ENCODE data around the gene NTSR1.

NTSR1 gene

DNA sequence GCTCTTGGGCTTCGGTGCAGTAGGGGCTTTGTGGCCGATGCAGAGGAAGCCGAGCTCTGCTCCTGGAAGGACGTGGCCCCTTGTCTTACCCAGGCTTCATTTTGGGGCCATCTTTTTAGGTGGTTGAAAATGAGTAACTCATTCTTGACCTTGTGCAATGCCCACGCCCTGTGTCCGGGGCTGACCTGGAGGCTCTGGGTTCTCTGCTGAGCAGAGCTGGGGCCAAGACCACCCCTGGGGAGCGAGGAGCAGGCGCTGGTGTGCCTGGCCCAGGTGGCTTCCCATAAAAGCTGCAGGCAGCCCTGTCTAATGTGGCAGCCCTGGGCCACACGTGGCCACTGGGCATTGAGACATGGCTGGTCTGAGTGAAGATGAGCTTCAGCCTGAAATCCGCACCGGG is 25.7 kb downstream of the NTSR1 start:
- WGBS (ENCODE audit: insufficient coverage), result 89% methylated on average over 9 of the region's 11 CpGs
- DNase-seq, result no peak
- POLR2A ChIA-PET, result interaction anchor here (0.7 kb wide), 2 partner anchors 16 to 17 kb away, joined by 3 read pairs; no protein-coding TSS in a partner anchor
- H3K27ac ChIP-seq (ENCODE audit: insufficient read depth in 1 of 2, low read depth in 1 of 2, low read length in 2 of 2, poor library complexity in 1 of 2, severe bottlenecking in 2 of 2), result no peak overlapping the region
- no peak overlapping the region for H3K4me3 ChIP-seq (ENCODE audit: control insufficient read depth in 1 of 7, extremely low read depth in 1 of 7, insufficient read depth in 4 of 7, low read depth in 2 of 7, low read length in 6 of 7)
- H3K4me1 ChIP-seq (ENCODE audit: control extremely low read depth in 1 of 4, control insufficient read depth in 4 of 4, insufficient read depth in 4 of 4, low read length in 3 of 4), result peaks cover 0 to 26% (median 10%) of the 10 kb centered on the region in 4 experiments
- H3K9me3 ChIP-seq (ENCODE audit: control extremely low read depth in 1 of 5, control insufficient read depth in 4 of 5, insufficient read depth in 2 of 5, low read depth in 1 of 5, low read length in 4 of 5), result no peaks in the 10 kb centered on the region
- H3K27me3 ChIP-seq (replicated peaks in 2 of 5; ENCODE audit: control insufficient read depth in 4 of 5, insufficient read depth in 5 of 5, low read length in 4 of 5), result no peaks in the 10 kb centered on the region
- H3K36me3 ChIP-seq (ENCODE audit: control insufficient read depth in 4 of 4, insufficient read depth in 4 of 4, low read length in 3 of 4), result no peaks in the 10 kb centered on the region
- CTCF ChIA-PET, result interaction anchor here (1.0 to 1.3 kb wide), 2 partner anchors 11 to 24 kb away, joined by 4 read pairs; no protein-coding TSS in a partner anchor

DNA sequence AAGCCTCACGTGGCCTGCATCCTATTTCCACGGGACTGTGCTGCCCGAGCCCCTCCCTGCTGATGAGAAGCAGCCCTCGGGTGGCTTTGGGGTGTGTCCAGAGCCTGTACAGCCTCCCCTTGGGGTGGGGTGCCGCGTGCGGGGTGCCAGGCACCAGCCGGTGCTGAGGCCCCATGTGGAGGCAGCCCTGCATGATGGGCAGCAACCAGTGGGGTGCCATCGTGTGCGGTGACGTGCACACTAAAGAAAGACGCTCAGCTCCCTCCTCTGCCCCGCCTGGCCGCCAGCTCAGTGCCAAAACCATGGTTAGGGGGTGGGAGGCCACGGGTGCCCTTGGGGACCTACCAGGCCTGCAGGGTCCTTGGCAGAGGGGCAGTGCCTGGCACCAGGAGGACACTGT is 26.2 kb downstream of the NTSR1 start:
- Histone ChIP-seq H3K36me3 (ENCODE audit: control insufficient read depth in 4 of 4, insufficient read depth in 4 of 4, low read length in 3 of 4) (no peaks in the 10 kb centered on the region), H3K4me1 (ENCODE audit: control extremely low read depth in 1 of 4, control insufficient read depth in 4 of 4, insufficient read depth in 4 of 4, low read length in 3 of 4) (peaks cover 0 to 31% (median 15%) of the 10 kb centered on the region in 4 experiments), H3K9me3 (ENCODE audit: control extremely low read depth in 1 of 5, control insufficient read depth in 4 of 5, insufficient read depth in 2 of 5, low read depth in 1 of 5, low read length in 4 of 5) (no peaks in the 10 kb centered on the region), H3K4me3 (ENCODE audit: control insufficient read depth in 1 of 7, extremely low read depth in 1 of 7, insufficient read depth in 4 of 7, low read depth in 2 of 7, low read length in 6 of 7) (no peak overlapping the region), H3K27me3 (replicated peaks in 2 of 5; ENCODE audit: control insufficient read depth in 4 of 5, insufficient read depth in 5 of 5, low read length in 4 of 5) (no peaks in the 10 kb centered on the region), H3K27ac (ENCODE audit: insufficient read depth in 1 of 2, low read depth in 1 of 2, low read length in 2 of 2, poor library complexity in 1 of 2, severe bottlenecking in 2 of 2) (no peak overlapping the region)
- ChIA-PET CTCF (interaction anchor here (1.0 to 1.3 kb wide), 2 partner anchors 12 to 25 kb away, joined by 4 read pairs; no protein-coding TSS in a partner anchor), POLR2A (interaction anchor here (0.7 kb wide), 1 partner anchor 16 kb away, joined by 3 read pairs; no protein-coding TSS in a partner anchor)
- DNase-seq, result peak in 1 of 3 donors; percentile 26
- 83% methylated on average over 5 of the region's 15 CpGs for WGBS (ENCODE audit: insufficient coverage)

DNA sequence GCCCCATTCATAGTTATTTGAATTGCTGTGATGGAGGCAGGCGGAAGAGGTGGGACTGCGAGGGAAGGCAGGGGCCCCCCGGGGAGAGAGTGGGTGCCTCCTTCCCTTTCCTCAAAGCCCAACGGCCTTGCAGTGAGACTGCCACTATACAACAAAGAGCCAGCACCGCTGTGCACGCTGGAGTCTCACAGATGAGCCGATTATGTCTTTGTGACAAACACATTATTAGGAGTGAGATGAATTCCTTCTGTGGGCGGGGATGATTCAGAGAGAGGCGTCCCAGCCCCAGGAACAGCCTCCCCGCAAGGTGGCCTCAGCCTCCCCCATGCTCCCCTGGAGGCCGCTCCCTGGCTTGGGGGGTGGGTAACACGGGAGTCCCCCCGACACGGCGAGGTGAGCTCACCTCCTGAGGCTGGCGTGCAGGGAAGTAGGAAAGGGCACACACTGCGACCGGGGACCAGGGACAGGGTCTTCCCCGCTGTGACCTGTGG is 26.7 kb downstream of the NTSR1 start:
- H3K4me3 ChIP-seq (ENCODE audit: control insufficient read depth in 1 of 7, extremely low read depth in 1 of 7, insufficient read depth in 4 of 7, low read depth in 2 of 7, low read length in 6 of 7), result peak overlapping the region in 1 of 7 experiments; percentile 8
- H3K27ac ChIP-seq (ENCODE audit: insufficient read depth in 1 of 2, low read depth in 1 of 2, low read length in 2 of 2, poor library complexity in 1 of 2, severe bottlenecking in 2 of 2), result no peak overlapping the region
- ChIA-PET POLR2A (interaction anchor here (0.7 kb wide), 1 partner anchor 16 kb away, joined by 3 read pairs; no protein-coding TSS in a partner anchor), CTCF (interaction anchor here (0.8 kb wide), 1 partner anchor 79 kb away, joined by 3 read pairs; no protein-coding TSS in a partner anchor)
- peaks cover 0 to 34% (median 19%) of the 10 kb centered on the region in 4 experiments for H3K4me1 ChIP-seq (ENCODE audit: control extremely low read depth in 1 of 4, control insufficient read depth in 4 of 4, insufficient read depth in 4 of 4, low read length in 3 of 4)
- H3K9me3 ChIP-seq (ENCODE audit: control extremely low read depth in 1 of 5, control insufficient read depth in 4 of 5, insufficient read depth in 2 of 5, low read depth in 1 of 5, low read length in 4 of 5), result no peaks in the 10 kb centered on the region
- DNase-seq, result peak in 1 of 3 donors; percentile 24
- H3K36me3 ChIP-seq (ENCODE audit: control insufficient read depth in 4 of 4, insufficient read depth in 4 of 4, low read length in 3 of 4), result no peaks in the 10 kb centered on the region
- H3K27me3 ChIP-seq (replicated peaks in 2 of 5; ENCODE audit: control insufficient read depth in 4 of 5, insufficient read depth in 5 of 5, low read length in 4 of 5), result no peaks in the 10 kb centered on the region
- 38% methylated on average over 8 of the region's 19 CpGs for WGBS (ENCODE audit: insufficient coverage)

DNA sequence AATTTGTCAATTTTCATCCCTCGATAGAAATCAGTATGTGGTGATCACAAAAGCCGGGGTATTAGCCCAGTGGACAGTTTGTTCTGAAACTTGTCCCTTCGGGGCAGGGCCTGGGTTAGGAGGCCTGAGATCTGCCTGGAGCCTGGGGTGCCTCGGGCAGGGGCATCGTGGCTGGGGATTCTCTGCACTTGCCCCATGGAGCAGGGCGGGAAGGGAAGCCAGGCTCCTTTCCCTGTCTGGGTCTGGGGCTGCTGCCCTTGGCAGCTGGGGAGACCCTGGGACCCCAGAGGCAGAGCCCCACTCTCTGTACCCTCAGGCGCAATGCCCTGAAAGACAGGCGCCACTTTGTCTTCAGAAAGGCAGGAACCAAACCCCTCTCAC is 27.4 kb downstream of the NTSR1 start:
- H3K4me3 ChIP-seq (ENCODE audit: control insufficient read depth in 1 of 7, extremely low read depth in 1 of 7, insufficient read depth in 4 of 7, low read depth in 2 of 7, low read length in 6 of 7), result no peak overlapping the region

DNA sequence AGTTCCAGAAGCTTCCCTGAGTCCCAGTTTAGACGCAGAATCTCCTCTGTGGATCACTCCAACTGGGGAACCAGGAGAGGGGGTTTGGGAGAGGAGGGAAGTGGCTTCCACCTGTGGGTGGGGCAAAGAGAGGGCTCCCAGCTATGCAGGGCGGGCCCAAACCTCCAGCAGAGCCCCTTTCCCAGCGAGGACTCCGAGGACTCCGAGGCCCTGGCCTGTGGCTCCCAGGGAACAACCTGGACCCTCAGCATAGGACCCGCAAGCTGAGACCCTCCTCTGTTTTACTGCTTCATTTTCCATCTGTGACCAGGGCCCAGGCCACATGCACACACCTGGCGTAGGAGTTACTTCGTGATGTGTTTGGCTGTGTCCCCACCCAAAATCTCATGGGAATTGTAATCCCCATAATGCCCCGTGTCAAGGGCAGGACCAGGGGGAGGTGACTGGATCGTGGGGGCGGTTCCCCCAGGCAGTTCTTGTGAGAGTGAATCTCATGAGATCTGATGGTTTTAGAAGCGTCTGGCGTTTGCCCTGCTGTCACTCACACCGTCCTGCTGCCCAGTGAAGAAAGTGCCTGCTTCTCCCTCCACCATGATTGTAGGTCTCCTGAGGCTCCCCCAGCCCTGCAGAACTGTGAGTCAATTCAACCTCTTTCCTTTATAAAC is 27.9 kb downstream of the NTSR1 start:
- Histone ChIP-seq H3K4me1 (ENCODE audit: control extremely low read depth in 1 of 4, control insufficient read depth in 4 of 4, insufficient read depth in 4 of 4, low read length in 3 of 4) (peaks cover 0 to 45% (median 30%) of the 10 kb centered on the region in 4 experiments), H3K9me3 (ENCODE audit: control extremely low read depth in 1 of 5, control insufficient read depth in 4 of 5, insufficient read depth in 2 of 5, low read depth in 1 of 5, low read length in 4 of 5) (no peaks in the 10 kb centered on the region), H3K36me3 (ENCODE audit: control insufficient read depth in 4 of 4, insufficient read depth in 4 of 4, low read length in 3 of 4) (no peaks in the 10 kb centered on the region), H3K4me3 (ENCODE audit: control insufficient read depth in 1 of 7, extremely low read depth in 1 of 7, insufficient read depth in 4 of 7, low read depth in 2 of 7, low read length in 6 of 7) (no peak overlapping the region), H3K27me3 (replicated peaks in 2 of 5; ENCODE audit: control insufficient read depth in 4 of 5, insufficient read depth in 5 of 5, low read length in 4 of 5) (no peaks in the 10 kb centered on the region), H3K27ac (ENCODE audit: insufficient read depth in 1 of 2, low read depth in 1 of 2, low read length in 2 of 2, poor library complexity in 1 of 2, severe bottlenecking in 2 of 2) (no peak overlapping the region)
- 88% methylated on average over 13 of the region's 14 CpGs for WGBS (ENCODE audit: insufficient coverage)
- no peak for DNase-seq
- POLR2A ChIA-PET, result no interaction called here
- CTCF ChIA-PET, result interaction anchor here (0.8 kb wide), 1 partner anchor 78 kb away, joined by 3 read pairs; no protein-coding TSS in a partner anchor

More for the DNA sequence above, 27.4 kb downstream of the NTSR1 start:
- Histone ChIP-seq H3K27me3 (replicated peaks in 2 of 5; ENCODE audit: control insufficient read depth in 4 of 5, insufficient read depth in 5 of 5, low read length in 4 of 5) (no peaks in the 10 kb centered on the region), H3K36me3 (ENCODE audit: control insufficient read depth in 4 of 4, insufficient read depth in 4 of 4, low read length in 3 of 4) (no peaks in the 10 kb centered on the region), H3K9me3 (ENCODE audit: control extremely low read depth in 1 of 5, control insufficient read depth in 4 of 5, insufficient read depth in 2 of 5, low read depth in 1 of 5, low read length in 4 of 5) (no peaks in the 10 kb centered on the region), H3K4me1 (ENCODE audit: control extremely low read depth in 1 of 4, control insufficient read depth in 4 of 4, insufficient read depth in 4 of 4, low read length in 3 of 4) (peaks cover 0 to 40% (median 26%) of the 10 kb centered on the region in 4 experiments), H3K27ac (ENCODE audit: insufficient read depth in 1 of 2, low read depth in 1 of 2, low read length in 2 of 2, poor library complexity in 1 of 2, severe bottlenecking in 2 of 2) (no peak overlapping the region)
- ChIA-PET POLR2A (no interaction called here), CTCF (interaction anchor here (0.8 kb wide), 1 partner anchor 79 kb away, joined by 3 read pairs; no protein-coding TSS in a partner anchor)
- no peak for DNase-seq
- WGBS (ENCODE audit: insufficient coverage), result 92% methylated on average over 6 of the region's 8 CpGs

DNA sequence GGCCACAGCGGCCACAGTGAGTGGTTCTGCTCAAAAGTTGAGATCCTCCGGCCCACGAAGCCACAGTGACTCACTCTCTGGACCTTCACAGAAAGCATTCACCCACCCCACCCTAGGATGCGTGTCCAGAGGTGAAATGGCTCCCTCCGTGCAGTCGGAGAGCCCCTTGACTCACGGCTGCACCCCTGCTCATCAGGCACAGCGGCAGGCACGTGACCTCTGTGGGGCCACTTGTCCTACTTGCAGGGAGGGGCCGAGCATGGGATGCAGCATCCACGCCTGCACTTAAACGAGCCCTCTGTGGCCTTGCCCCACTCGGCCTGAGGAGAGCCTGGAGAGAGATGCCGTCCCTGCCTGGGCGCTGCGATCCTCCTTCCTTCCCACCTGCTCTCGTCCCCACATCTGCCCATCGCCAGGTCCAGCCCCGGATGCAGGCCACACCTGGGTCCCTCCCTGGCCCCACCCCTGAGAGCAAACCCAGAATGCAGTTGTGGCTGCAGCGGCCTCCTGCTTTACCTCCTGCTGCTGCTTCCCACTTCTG is 28.7 kb downstream of the NTSR1 start:
- no peak for DNase-seq
- 94% methylated on average over 19 of the region's 20 CpGs for WGBS (ENCODE audit: insufficient coverage)
- peaks cover 0 to 53% (median 34%) of the 10 kb centered on the region in 4 experiments for H3K4me1 ChIP-seq (ENCODE audit: control extremely low read depth in 1 of 4, control insufficient read depth in 4 of 4, insufficient read depth in 4 of 4, low read length in 3 of 4)
- no peaks in the 10 kb centered on the region for H3K36me3 ChIP-seq (ENCODE audit: control insufficient read depth in 4 of 4, insufficient read depth in 4 of 4, low read length in 3 of 4)
- H3K27me3 ChIP-seq (replicated peaks in 2 of 5; ENCODE audit: control insufficient read depth in 4 of 5, insufficient read depth in 5 of 5, low read length in 4 of 5), result no peaks in the 10 kb centered on the region
- no peaks in the 10 kb centered on the region for H3K9me3 ChIP-seq (ENCODE audit: control extremely low read depth in 1 of 5, control insufficient read depth in 4 of 5, insufficient read depth in 2 of 5, low read depth in 1 of 5, low read length in 4 of 5)
- ChIA-PET POLR2A (no interaction called here), CTCF (no interaction called here)
- no peak overlapping the region for H3K4me3 ChIP-seq (ENCODE audit: control insufficient read depth in 1 of 7, extremely low read depth in 1 of 7, insufficient read depth in 4 of 7, low read depth in 2 of 7, low read length in 6 of 7)
- H3K27ac ChIP-seq (ENCODE audit: insufficient read depth in 1 of 2, low read depth in 1 of 2, low read length in 2 of 2, poor library complexity in 1 of 2, severe bottlenecking in 2 of 2), result no peak overlapping the region

Data from common myeloid progenitor, CD34-positive (primary cell).